GM12892 (cell line): ENCODE measurements around the gene FGF8.

Experiments used
- POLR2A ChIP-seq: IDR thresholded peaks from 2 replicates; pipeline ENCODE4 v1.6.1; 2011; ENCODE audit warnings: low read depth, low read length, control low read depth
- POLR2AphosphoS5 ChIP-seq: IDR thresholded peaks from 2 replicates; pipeline ENCODE4 v1.6.1; 2011; ENCODE audit warnings: low read depth, low read length, control low read depth
- TAF1 ChIP-seq: IDR thresholded peaks from 2 replicates; pipeline ENCODE4 v1.6.1; 2011; ENCODE audit warnings: low read depth, mild to moderate bottlenecking, control low read depth, low read length, borderline replicate concordance

DNA sequence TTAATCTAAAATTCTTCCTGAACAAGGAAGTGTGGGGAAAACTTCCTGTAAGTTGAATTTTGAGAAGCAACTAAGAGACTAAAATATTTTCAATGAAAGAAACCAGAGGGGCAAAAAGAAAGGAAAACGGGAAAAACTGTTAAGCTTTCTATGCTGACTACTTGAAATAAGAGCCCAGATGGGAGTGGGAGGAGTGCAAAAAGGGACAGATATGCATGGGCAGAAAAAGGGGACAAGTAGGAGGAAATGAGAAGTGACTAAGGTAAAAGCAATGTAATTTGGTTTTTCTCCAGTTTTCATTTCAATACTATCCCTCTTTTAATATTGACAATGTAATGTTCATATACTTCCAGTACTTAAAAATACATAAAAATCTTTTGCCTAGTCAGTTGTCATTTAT lies 31.2 kb upstream of the FGF8 start:
- no peak for TF ChIP-seq POLR2AphosphoS5
- TF ChIP-seq POLR2A: no peak
- no peak for TF ChIP-seq TAF1
